ENCODE results near the gene FPR2.

- TF ChIP-seq, protein P1, sequence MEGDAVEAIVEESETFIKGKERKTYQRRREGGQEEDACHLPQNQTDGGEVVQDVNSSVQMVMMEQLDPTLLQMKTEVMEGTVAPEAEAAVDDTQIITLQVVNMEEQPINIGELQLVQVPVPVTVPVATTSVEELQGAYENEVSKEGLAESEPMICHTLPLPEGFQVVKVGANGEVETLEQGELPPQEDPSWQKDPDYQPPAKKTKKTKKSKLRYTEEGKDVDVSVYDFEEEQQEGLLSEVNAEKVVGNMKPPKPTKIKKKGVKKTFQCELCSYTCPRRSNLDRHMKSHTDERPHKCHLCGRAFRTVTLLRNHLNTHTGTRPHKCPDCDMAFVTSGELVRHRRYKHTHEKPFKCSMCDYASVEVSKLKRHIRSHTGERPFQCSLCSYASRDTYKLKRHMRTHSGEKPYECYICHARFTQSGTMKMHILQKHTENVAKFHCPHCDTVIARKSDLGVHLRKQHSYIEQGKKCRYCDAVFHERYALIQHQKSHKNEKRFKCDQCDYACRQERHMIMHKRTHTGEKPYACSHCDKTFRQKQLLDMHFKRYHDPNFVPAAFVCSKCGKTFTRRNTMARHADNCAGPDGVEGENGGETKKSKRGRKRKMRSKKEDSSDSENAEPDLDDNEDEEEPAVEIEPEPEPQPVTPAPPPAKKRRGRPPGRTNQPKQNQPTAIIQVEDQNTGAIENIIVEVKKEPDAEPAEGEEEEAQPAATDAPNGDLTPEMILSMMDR (conservative IDR thresholded peaks at IDR 0.05), result no peak
- TF ChIP-seq EZH2 (IDR thresholded peaks at IDR 0.05; ENCODE audit: low read depth), result no peak
These were observed 25.9 kb downstream of the FPR2 start for GRCh38 chr19:51786646-51787494.

Measured in PC-9 (cell line).